C4-2B (cell line): ENCODE results near the gene TMEM51.

Experiments
- H3K27ac ChIP-seq: fragments of 450-650 bp; 2 replicates; pipeline ENCODE4 v1.5.1; 2017
- CTCF ChIP-seq: fragments of 450-650 bp; conservative IDR thresholded peaks from 2 replicates; pipeline ENCODE4 v1.5.1; 2017; ENCODE audit warnings: mild to moderate bottlenecking
- ZFX ChIP-seq: fragments of 450-650 bp; IDR thresholded peaks from 2 replicates; pipeline ENCODE4 v1.6.1; 2017

Gene TMEM51

GRCh38 chr1:15187175-15188129 lies 33.9 kb downstream of the TMEM51 start:
- no peak overlapping the region for H3K27ac ChIP-seq
- TF ChIP-seq CTCF = no peak
- TF ChIP-seq ZFX = no peak

GRCh38 chr1:15188130-15188524 lies 34.6 kb downstream of the TMEM51 start:
- no peak overlapping the region for H3K27ac ChIP-seq
- TF ChIP-seq CTCF = no peak
- no peak for TF ChIP-seq ZFX

GRCh38 chr1:15188678-15189077 lies 35.1 kb downstream of the TMEM51 start:
- no peak overlapping the region for H3K27ac ChIP-seq
- TF ChIP-seq CTCF = no peak
- TF ChIP-seq ZFX = no peak

GRCh38 chr1:15189692-15190370 lies 36.3 kb downstream of the TMEM51 start:
- no peak for TF ChIP-seq ZFX
- TF ChIP-seq CTCF = no peak

GRCh38 chr1:15191267-15191666 lies 37.7 kb downstream of the TMEM51 start:
- H3K27ac ChIP-seq = no peak overlapping the region
- TF ChIP-seq CTCF (no peak), ZFX (no peak)

More at GRCh38 chr1:15189692-15190370, 36.3 kb downstream of the TMEM51 start:
- no peak overlapping the region for H3K27ac ChIP-seq

GRCh38 chr1:15191770-15192169 lies 38.2 kb downstream of the TMEM51 start:
- H3K27ac ChIP-seq = no peak overlapping the region
- no peak for TF ChIP-seq ZFX
- TF ChIP-seq CTCF = no peak
